Umbilical cord (tissue), 2 donors: ENCODE data around the gene ZBTB5. TPM values are rescaled to one million over a fixed set of nuclear protein-coding genes. Genes with fewer than 3 reads are reported as not detected.
"Not testable (repeated sequence)": the region's sequence is repeated elsewhere in the genome, so short reads cannot be mapped to it uniquely, and the experiment has no call there.

Experiments
- DNase-seq: peaks from one replicate; pipeline ENCODE4 v3.0.0-alpha.2; 2015; ENCODE audit warnings: low spot score
- total RNA-seq: library from RNA; depleted of rRNA; stranded (reverse); fragments of >200 nt; gene quantifications from one replicate; pipeline ENCODE4 v1.2.3, GENCODE V29; 2014; ENCODE audit warnings: low replicate concordance; ENCODE audit not compliant: insufficient read depth

ZBTB5 gene
- 14.7 TPM for total RNA-seq

- peak; percentile 100 for DNase-seq
Measured at GRCh38 chr9:37465249-37466036, at the start of gene ZBTB5. TSS of gene ZBTB5 (minus strand) at chr9:37465450. CDS start at chr9:37442551, 22,899 bp downstream.

- DNase-seq, result no peak
Measured at GRCh38 chr9:37514999-37515398, 49.7 kb upstream of the ZBTB5 start.

GRCh38 chr9:37514415-37514814 lies 49.2 kb upstream of the ZBTB5 start:
- DNase-seq, result not testable (repeated sequence)

- no peak for DNase-seq
Measured at GRCh38 chr9:37512437-37512836, 47.2 kb upstream of the ZBTB5 start.

- no peak for DNase-seq
Measured at GRCh38 chr9:37511016-37512010, 46.1 kb upstream of the ZBTB5 start.

- DNase-seq, result not testable (repeated sequence)
Measured at GRCh38 chr9:37510053-37510452, 44.8 kb upstream of the ZBTB5 start.

- DNase-seq, result no peak
Measured at GRCh38 chr9:37509536-37509935, 44.3 kb upstream of the ZBTB5 start.

GRCh38 chr9:37508834-37509206 lies 43.6 kb upstream of the ZBTB5 start:
- no peak for DNase-seq

- DNase-seq, result no peak
Measured at GRCh38 chr9:37508135-37508833, 43.0 kb upstream of the ZBTB5 start.

- no peak for DNase-seq
Measured at GRCh38 chr9:37507566-37508134, 42.4 kb upstream of the ZBTB5 start.

GRCh38 chr9:37504605-37505004 lies 39.4 kb upstream of the ZBTB5 start:
- no peak for DNase-seq

GRCh38 chr9:37503736-37504135 lies 38.5 kb upstream of the ZBTB5 start:
- DNase-seq, result no peak

GRCh38 chr9:37501957-37502596 lies 36.8 kb upstream of the ZBTB5 start:
- DNase-seq, result no peak

GRCh38 chr9:37499297-37499696 lies 34.0 kb upstream of the ZBTB5 start:
- no peak for DNase-seq

GRCh38 chr9:37498457-37498856 lies 33.2 kb upstream of the ZBTB5 start:
- DNase-seq, result no peak

- no peak for DNase-seq
Measured at GRCh38 chr9:37497320-37497719, 32.1 kb upstream of the ZBTB5 start.

- no peak for DNase-seq
Measured at GRCh38 chr9:37496020-37496419, 30.8 kb upstream of the ZBTB5 start.

- DNase-seq, result no peak
Measured at GRCh38 chr9:37495571-37495970, 30.3 kb upstream of the ZBTB5 start.

- DNase-seq, result no peak
Measured at GRCh38 chr9:37491939-37492338, 26.7 kb upstream of the ZBTB5 start.

- DNase-seq, result peak; percentile 95
Measured at GRCh38 chr9:37486616-37487548, 21.6 kb upstream of the ZBTB5 start.
